ENCODE results near the gene STAP2. TPM values are rescaled to one million over a fixed set of nuclear protein-coding genes. Genes with fewer than 3 reads are reported as not detected.

STAP2 gene
- total and polyA plus RNA-seq, 12 donors: 0.56 to 9.1 (median 2.1) TPM

DNA sequence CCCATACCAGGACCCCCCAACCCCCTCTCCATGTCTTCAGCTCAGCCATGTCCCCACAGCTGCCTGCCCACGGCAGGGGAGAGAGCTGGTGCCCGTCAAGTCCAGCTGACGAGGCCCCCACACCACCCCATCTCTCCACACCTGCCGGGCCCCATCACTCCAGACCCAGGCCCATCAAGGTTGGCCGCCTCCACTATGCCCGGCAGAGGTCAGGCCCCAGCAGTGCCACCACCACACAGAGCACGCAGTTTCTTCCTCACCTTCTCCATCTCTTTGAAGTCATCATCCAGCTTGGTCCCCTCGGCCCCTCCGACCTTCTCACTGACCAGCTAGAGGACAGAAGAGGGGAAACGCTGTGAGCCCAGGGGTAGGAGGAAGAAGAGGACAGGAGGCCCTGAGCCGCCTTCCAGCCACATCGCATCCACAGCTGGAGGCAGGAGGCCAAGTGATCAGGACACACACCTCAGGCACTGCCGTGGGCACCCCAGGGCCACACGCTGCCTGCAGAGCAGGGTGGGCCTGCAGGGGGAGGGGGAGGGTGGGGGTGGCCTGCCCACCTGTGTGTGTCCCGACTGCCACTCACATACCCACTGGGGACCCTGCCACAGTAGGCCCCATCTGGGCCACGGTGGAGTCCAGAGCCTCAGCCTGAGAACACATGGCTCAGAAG is 28.2 kb upstream of the STAP2 start:
- Histone ChIP-seq H3K9me3 (no peaks in the 10 kb centered on the region), H3K36me3 (peaks cover 1 to 66% (median 38%) of the 10 kb centered on the region in 9 donors), H3K27ac (no peak overlapping the region), H3K27me3 (no peaks in the 10 kb centered on the region), H3K4me3 (no peak overlapping the region), H3K4me1 (peaks cover 26 to 51% (median 45%) of the 10 kb centered on the region in 9 donors)
- TF ChIP-seq, protein P1, sequence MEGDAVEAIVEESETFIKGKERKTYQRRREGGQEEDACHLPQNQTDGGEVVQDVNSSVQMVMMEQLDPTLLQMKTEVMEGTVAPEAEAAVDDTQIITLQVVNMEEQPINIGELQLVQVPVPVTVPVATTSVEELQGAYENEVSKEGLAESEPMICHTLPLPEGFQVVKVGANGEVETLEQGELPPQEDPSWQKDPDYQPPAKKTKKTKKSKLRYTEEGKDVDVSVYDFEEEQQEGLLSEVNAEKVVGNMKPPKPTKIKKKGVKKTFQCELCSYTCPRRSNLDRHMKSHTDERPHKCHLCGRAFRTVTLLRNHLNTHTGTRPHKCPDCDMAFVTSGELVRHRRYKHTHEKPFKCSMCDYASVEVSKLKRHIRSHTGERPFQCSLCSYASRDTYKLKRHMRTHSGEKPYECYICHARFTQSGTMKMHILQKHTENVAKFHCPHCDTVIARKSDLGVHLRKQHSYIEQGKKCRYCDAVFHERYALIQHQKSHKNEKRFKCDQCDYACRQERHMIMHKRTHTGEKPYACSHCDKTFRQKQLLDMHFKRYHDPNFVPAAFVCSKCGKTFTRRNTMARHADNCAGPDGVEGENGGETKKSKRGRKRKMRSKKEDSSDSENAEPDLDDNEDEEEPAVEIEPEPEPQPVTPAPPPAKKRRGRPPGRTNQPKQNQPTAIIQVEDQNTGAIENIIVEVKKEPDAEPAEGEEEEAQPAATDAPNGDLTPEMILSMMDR (IDR thresholded peaks at IDR 0.05): no peak
- intact Hi-C loops (cut with DNase I): no loop called here
- ATAC-seq (no peak), DNase-seq (no peak)
- 90 to 91% methylated on average over 16 of the region's 16 CpGs for WGBS, 2 donors

- no peak overlapping the region for H3K27ac ChIP-seq
- H3K36me3 ChIP-seq: peaks cover 6 to 67% (median 45%) of the 10 kb centered on the region in 9 donors
- DNase-seq (no peak), ATAC-seq (no peak)
- TF ChIP-seq, protein P1 (IDR thresholded peaks at IDR 0.05): no peak
- WGBS, 2 donors: 93 to 94% methylated on average over 19 of the region's 19 CpGs
- no peaks in the 10 kb centered on the region for H3K27me3 ChIP-seq
- no peaks in the 10 kb centered on the region for H3K9me3 ChIP-seq
- intact Hi-C loops (cut with DNase I): no loop called here
- H3K4me3 ChIP-seq: no peak overlapping the region
- peaks cover 26 to 44% (median 37%) of the 10 kb centered on the region in 9 donors for H3K4me1 ChIP-seq
Measured at GRCh38 chr19:4365791-4366665, 27.4 kb upstream of the STAP2 start.

GRCh38 chr19:4365341-4365740 is 26.7 kb upstream of the STAP2 start:
- Histone ChIP-seq H3K4me1 (peaks cover 23 to 37% (median 31%) of the 10 kb centered on the region in 9 donors), H3K36me3 (peaks cover 6 to 73% (median 45%) of the 10 kb centered on the region in 9 donors), H3K27me3 (no peaks in the 10 kb centered on the region), H3K9me3 (no peaks in the 10 kb centered on the region), H3K27ac (no peak overlapping the region), H3K4me3 (no peak overlapping the region)
- DNase-seq (no peak), ATAC-seq (no peak)
- WGBS, 2 donors: 85 to 90% methylated on average over 16 of the region's 16 CpGs
- TF ChIP-seq, protein P1 (IDR thresholded peaks at IDR 0.05): no peak
- intact Hi-C loops (cut with DNase I): no loop called here

DNA sequence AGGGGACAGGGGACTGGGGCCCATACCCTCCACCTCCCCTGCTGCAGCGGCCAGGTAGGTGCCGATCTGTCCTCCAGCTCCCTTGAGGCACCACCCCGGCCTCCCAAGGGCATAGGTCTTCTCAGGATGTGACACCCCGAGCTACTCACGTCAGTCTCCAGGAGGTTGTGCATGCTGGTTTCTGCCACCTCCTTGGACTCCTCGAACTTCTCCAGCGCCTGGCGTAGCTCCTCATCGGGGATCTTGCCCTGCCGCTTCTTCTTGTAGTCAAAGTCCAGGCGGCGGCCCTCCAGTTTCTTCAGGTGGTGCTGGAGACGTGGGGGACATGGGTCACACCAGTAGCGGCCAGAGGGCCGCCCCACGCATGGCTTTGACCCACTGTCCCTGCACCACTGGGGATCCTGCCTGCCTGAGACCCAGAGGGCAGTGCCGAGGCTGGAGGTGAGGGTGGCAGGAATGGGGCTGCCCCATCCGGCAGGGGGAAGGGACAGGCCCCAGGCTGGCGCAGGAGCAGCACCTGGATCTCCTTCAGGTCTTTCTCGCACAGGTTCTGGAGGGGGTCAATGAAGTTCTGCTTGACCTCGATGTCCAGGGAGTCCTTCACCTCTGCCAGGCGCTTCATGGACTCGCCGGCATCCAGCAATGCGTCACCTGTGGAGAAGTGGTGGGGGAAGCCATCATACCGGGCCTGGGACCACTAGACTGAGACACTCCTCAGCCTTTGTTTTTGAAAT is 25.1 kb upstream of the STAP2 start:
- peaks cover 9 to 21% (median 15%) of the 10 kb centered on the region in 9 donors for H3K4me1 ChIP-seq
- no peak overlapping the region for H3K27ac ChIP-seq
- no peaks in the 10 kb centered on the region for H3K27me3 ChIP-seq
- H3K4me3 ChIP-seq: no peak overlapping the region
- ATAC-seq (no peak), DNase-seq (no peak)
- TF ChIP-seq, protein P1 (IDR thresholded peaks at IDR 0.05): no peak
- H3K36me3 ChIP-seq: peaks cover 6 to 89% (median 45%) of the 10 kb centered on the region in 9 donors
- H3K9me3 ChIP-seq: no peaks in the 10 kb centered on the region
- intact Hi-C loops (cut with DNase I): no loop called here
- 95% methylated on average over 25 to 26 of the region's 26 CpGs for WGBS, 2 donors

Data from heart right ventricle (tissue), 16 donors.